Transverse colon (tissue), 4 donors: ENCODE results near the gene APOA5.

ENCODE experiments used
- EP300 ChIP-seq: sonication (generic); formaldehyde crosslinking; IDR thresholded peaks from one replicate; pipeline ENCODE4 v1.6.1; 2017; ENCODE audit warnings: antibody characterized with exemption, low read depth
- POLR2A ChIP-seq: fragments of 450-650 bp; IDR thresholded peaks from one replicate; pipeline ENCODE4 v1.6.1; 2016; ENCODE audit warnings: antibody characterized with exemption, mild to moderate bottlenecking, moderate library complexity
- POLR2AphosphoS5 ChIP-seq, 3 donors: sonication (generic); formaldehyde crosslinking; IDR thresholded peaks; one replicate each; pipeline ENCODE4 v1.6.1; 2016; ENCODE audit warnings: antibody characterized with exemption in 3 of 3
- TF ChIP-seq, protein P1 (sequence below), 5 experiments: fragments of 200-600 bp in 3 of 5; fragments of 450-650 bp in 2 of 5; sonication (generic) in 3 of 5; IDR thresholded peaks; 1 replicate in 2 of 5; 2 replicates in 3 of 5; pipeline ENCODE4 v1.5.1; 2016 to 2017; ENCODE audit warnings: antibody characterized with exemption in 5 of 5, inconsistent platforms in 3 of 5, mild to moderate bottlenecking in 2 of 5, moderate library complexity in 1 of 5

DNA sequence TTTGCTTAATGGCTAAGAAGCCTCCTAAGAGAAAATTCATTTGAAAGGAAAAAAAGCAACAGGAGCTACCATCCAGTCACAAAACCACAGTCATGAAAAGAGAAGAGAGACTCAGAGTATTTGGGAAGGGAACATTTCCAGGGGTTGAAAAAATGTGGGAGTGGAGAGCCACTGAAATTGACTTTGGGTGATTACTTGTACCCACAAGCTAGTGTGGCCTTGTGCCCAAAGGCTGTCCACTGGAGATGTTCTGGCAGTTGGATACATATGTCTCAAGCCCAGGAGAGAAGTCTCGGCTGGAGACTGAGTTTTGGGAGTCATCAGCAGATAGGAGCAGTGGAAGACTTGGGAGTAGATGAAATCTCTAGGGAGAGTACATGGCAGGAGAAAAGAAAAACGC lies 3.2 kb upstream of the APOA5 start:
- TF ChIP-seq, protein P1, sequence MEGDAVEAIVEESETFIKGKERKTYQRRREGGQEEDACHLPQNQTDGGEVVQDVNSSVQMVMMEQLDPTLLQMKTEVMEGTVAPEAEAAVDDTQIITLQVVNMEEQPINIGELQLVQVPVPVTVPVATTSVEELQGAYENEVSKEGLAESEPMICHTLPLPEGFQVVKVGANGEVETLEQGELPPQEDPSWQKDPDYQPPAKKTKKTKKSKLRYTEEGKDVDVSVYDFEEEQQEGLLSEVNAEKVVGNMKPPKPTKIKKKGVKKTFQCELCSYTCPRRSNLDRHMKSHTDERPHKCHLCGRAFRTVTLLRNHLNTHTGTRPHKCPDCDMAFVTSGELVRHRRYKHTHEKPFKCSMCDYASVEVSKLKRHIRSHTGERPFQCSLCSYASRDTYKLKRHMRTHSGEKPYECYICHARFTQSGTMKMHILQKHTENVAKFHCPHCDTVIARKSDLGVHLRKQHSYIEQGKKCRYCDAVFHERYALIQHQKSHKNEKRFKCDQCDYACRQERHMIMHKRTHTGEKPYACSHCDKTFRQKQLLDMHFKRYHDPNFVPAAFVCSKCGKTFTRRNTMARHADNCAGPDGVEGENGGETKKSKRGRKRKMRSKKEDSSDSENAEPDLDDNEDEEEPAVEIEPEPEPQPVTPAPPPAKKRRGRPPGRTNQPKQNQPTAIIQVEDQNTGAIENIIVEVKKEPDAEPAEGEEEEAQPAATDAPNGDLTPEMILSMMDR (IDR thresholded peaks at IDR 0.05): no peak
- TF ChIP-seq POLR2AphosphoS5 (IDR thresholded peaks at IDR 0.05) (no peak), EP300 (no peak), POLR2A (no peak)
